Measurements from ENCODE around the gene DDR1. TPM values are rescaled to one million over a fixed set of nuclear protein-coding genes. Genes with fewer than 3 reads are reported as not detected.
"Not testable (repeated sequence)": the region's sequence is repeated elsewhere in the genome, so short reads cannot be mapped to it uniquely, and the experiment has no call there.

Gene DDR1
- total RNA-seq, 6 experiments from 2014 or later: 3.2 to 9.9 (median 5.0) TPM

DNA sequence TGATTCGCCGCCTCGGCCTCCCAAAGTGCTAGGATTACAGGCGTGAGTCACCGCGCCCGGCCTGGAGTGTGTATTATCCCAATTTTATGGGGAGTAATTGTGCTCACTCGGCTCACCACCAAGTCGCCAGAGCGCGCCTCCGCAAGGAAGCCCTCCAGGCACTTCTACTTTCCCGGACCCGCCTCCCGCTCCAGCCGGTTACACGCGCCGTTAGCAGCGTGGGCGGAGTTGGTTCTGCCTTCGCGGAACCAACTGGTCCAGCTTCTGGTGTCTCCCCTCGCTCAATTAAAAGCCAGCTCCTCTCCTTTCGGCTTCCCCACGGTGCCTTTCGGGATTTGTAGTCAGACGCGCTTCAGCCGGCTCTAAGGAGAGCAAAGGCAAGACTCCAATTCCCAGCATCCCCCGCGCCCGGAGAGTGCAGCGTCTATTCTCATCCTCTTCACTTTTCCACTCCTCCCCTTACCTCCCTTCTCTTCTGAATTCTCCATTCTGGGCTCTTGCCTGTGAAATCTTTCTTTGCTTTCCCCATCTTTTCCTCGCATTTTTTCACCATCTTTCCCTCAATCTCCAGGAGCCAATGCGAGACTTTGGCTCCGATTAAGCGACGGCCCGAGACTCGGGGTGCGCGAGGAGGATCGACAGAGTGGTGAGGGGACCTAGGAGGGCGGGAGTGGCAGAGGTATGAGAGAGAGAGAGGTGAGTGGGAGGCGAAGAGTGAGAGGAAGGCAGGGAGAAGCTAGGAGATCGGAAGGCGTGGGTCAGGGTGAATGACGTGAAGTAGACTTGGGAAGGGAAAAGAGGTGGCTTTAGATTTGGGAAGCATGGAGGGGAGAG is 23.7 kb downstream of the DDR1 start, which contains the start of gene GTF2H4:
TSS of gene GTF2H4 (plus strand) at position 450 of the 834 bp plus-strand sequence.
- peaks cover 0 to 14% (median 5%) of the 10 kb centered on the region in 4 donors for H3K4me1 ChIP-seq
- 0% methylated on average over 21 of the region's 49 CpGs for WGBS (ENCODE audit: insufficient coverage, low coverage, low lambda C conversion rate, missing lambda C conversion rate)
- DNase-seq (peak; percentile 94 to 97 (median 97)), ATAC-seq (peak; percentile 97 to 99 (median 98))
- peak within 1 kb of the TSS; percentile 25 to 87 (median 73) for H3K27ac ChIP-seq
- no peaks in the 10 kb centered on the region for H3K27me3 ChIP-seq
- H3K4me3 ChIP-seq: peak within 1 kb of the TSS; percentile 76 to 94 (median 80)
- H3K9me3 ChIP-seq: no peaks in the 10 kb centered on the region
- TF ChIP-seq, protein P1, sequence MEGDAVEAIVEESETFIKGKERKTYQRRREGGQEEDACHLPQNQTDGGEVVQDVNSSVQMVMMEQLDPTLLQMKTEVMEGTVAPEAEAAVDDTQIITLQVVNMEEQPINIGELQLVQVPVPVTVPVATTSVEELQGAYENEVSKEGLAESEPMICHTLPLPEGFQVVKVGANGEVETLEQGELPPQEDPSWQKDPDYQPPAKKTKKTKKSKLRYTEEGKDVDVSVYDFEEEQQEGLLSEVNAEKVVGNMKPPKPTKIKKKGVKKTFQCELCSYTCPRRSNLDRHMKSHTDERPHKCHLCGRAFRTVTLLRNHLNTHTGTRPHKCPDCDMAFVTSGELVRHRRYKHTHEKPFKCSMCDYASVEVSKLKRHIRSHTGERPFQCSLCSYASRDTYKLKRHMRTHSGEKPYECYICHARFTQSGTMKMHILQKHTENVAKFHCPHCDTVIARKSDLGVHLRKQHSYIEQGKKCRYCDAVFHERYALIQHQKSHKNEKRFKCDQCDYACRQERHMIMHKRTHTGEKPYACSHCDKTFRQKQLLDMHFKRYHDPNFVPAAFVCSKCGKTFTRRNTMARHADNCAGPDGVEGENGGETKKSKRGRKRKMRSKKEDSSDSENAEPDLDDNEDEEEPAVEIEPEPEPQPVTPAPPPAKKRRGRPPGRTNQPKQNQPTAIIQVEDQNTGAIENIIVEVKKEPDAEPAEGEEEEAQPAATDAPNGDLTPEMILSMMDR (IDR thresholded peaks at IDR 0.05): no peak
- TF ChIP-seq POLR2A (IDR thresholded peaks at IDR 0.05): peak; percentile 46
- intact Hi-C loops (cut with DNase I): no loop called here
- H3K36me3 ChIP-seq: peaks cover 0 to 21% (median 7%) of the 10 kb centered on the region in 4 donors

- Histone ChIP-seq H3K4me1 (peaks cover 0 to 21% (median 9%) of the 10 kb centered on the region in 4 donors), H3K36me3 (peaks cover 0 to 21% (median 7%) of the 10 kb centered on the region in 4 donors), H3K9me3 (no peaks in the 10 kb centered on the region), H3K27me3 (no peaks in the 10 kb centered on the region), H3K27ac (no peak overlapping the region), H3K4me3 (peak overlapping the region; percentile 76 to 94 (median 80))
- 13% methylated on average over 2 of the region's 2 CpGs for WGBS (ENCODE audit: insufficient coverage, low coverage, low lambda C conversion rate, missing lambda C conversion rate)
- no peak for TF ChIP-seq POLR2A (IDR thresholded peaks at IDR 0.05)
- TF ChIP-seq, protein P1 (IDR thresholded peaks at IDR 0.05): no peak
- ATAC-seq: no peak
- intact Hi-C loops (cut with DNase I): no loop called here
- DNase-seq: no peak
Observed at GRCh38 chr6:30908700-30909099, 24.4 kb downstream of the DDR1 start.

DNA sequence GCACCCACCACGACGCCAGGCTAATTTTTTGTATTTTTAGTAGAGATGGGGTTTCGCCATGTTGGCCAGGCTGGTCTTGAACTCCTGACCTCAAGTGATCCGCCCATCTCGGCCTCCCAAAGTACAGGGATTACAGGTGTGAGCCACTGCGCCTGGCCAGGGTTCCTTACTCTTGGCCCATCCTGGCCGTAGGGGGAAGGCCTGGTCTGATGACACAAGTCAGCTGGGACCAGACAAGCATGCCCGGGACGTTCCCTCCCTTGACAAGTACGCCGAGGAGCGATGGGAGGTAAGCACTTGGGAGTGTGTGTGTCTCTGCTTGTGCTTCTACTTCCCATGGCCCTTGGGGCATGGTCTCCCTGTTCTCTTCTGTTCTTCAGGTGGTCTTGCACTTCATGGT is 26.2 kb downstream of the DDR1 start:
- H3K4me3 ChIP-seq; H3K9me3 ChIP-seq; H3K27ac ChIP-seq; intact Hi-C loops (cut with DNase I); ATAC-seq; H3K27me3 ChIP-seq: not testable (repeated sequence)
- Histone ChIP-seq H3K36me3 (peaks cover 0 to 21% (median 7%) of the 10 kb centered on the region in 4 donors), H3K4me1 (peaks cover 0 to 30% (median 12%) of the 10 kb centered on the region in 4 donors)
- DNase-seq: peak in 1 of 3 donors; percentile 37
- no CpG with 5 or more reads among the region's 12 CpGs for WGBS (ENCODE audit: insufficient coverage, low coverage, low lambda C conversion rate, missing lambda C conversion rate)

- peak in 2 of 3 donors; percentile 62 for DNase-seq
- peak overlapping the region in 2 of 3 donors; percentile 78 to 91 for H3K4me3 ChIP-seq
Observed at GRCh38 chr6:30912746-30913520, 28.6 kb downstream of the DDR1 start.

More at GRCh38 chr6:30912746-30913520, 28.6 kb downstream of the DDR1 start:
- Histone ChIP-seq H3K36me3 (peaks cover 0 to 33% (median 11%) of the 10 kb centered on the region in 4 donors), H3K27ac (peak overlapping the region; percentile 87 to 96 (median 94)), H3K4me1 (peaks cover 0 to 30% (median 12%) of the 10 kb centered on the region in 4 donors), H3K9me3 (no peaks in the 10 kb centered on the region), H3K27me3 (no peaks in the 10 kb centered on the region)
- ATAC-seq: peak in 1 of 4 donors; percentile 3
- 63% methylated on average over 5 of the region's 8 CpGs for WGBS (ENCODE audit: insufficient coverage, low coverage, low lambda C conversion rate, missing lambda C conversion rate)
- TF ChIP-seq, protein P1 (IDR thresholded peaks at IDR 0.05): no peak
- TF ChIP-seq POLR2A (IDR thresholded peaks at IDR 0.05): no peak
- intact Hi-C loops (cut with DNase I): no loop called here
